DND-41 (cell line): ENCODE measurements around the gene BMP8B.
"Not testable (repeated sequence)": the region's sequence is repeated elsewhere in the genome, so short reads cannot be mapped to it uniquely, and the experiment has no call there.

ENCODE experiments used
- ATAC-seq: fragments of 200-7000 bp; cut with Tn5 transposase; 3 replicates; pipeline ENCODE4 v1.9.1; 2021; ENCODE audit warnings: low read depth; ENCODE audit not compliant: insufficient read depth
- DNase-seq: peaks from one replicate; pipeline ENCODE4 v3.0.0-alpha.2; 2020
- H2AFZ ChIP-seq: 2 replicates; pipeline ENCODE4 v1.6.0; 2012; ENCODE audit warnings: low read depth, low read length
- H3K27ac ChIP-seq: 2 replicates; pipeline ENCODE4 v1.5.1; 2012; ENCODE audit warnings: low read length, inconsistent platforms
- H3K27me3 ChIP-seq: fragments of 200-600 bp; sonication (generic); 2 replicates; pipeline ENCODE4 v1.6.0; 2012; ENCODE audit warnings: low read length, mild to moderate bottlenecking, inconsistent platforms; ENCODE audit not compliant: insufficient read depth, poor library complexity
- H3K36me3 ChIP-seq: 2 replicates; pipeline ENCODE4 v1.5.1; 2012; ENCODE audit warnings: low read length, inconsistent platforms; ENCODE audit not compliant: insufficient read depth
- H3K4me1 ChIP-seq: 2 replicates; pipeline ENCODE4 v1.5.1; 2012; ENCODE audit warnings: mild to moderate bottlenecking, low read length; ENCODE audit not compliant: insufficient read depth
- H3K4me2 ChIP-seq: 2 replicates; pipeline ENCODE4 v1.6.0; 2012; ENCODE audit warnings: mild to moderate bottlenecking, moderate library complexity, low read length, inconsistent platforms; ENCODE audit not compliant: insufficient read depth
- H3K4me3 ChIP-seq, 2 experiments: fragments of 200-600 bp in 1 of 2; shearing (Covaris generic) in 1 of 2; 2 replicates each; pipeline ENCODE4 v1.5.1; 2012 to 2016; ENCODE audit warnings: inconsistent platforms in 2 of 2, low read length in 2 of 2, mild to moderate bottlenecking in 2 of 2, low read depth in 1 of 2, moderate library complexity in 1 of 2
- H3K79me2 ChIP-seq: 2 replicates; pipeline ENCODE4 v1.6.0; 2012; ENCODE audit warnings: low read length, inconsistent platforms; ENCODE audit not compliant: insufficient read depth
- H3K9ac ChIP-seq: 2 replicates; pipeline ENCODE4 v1.6.0; 2012; ENCODE audit warnings: low read depth, mild to moderate bottlenecking, inconsistent platforms, low read length, moderate library complexity
- H3K9me3 ChIP-seq: 2 replicates; pipeline ENCODE4 v1.5.1; 2012; ENCODE audit warnings: low read length, moderate library complexity, mild to moderate bottlenecking, inconsistent platforms; ENCODE audit not compliant: insufficient read depth, severe bottlenecking
- H4K20me1 ChIP-seq: 2 replicates; pipeline ENCODE4 v1.6.0; 2012; ENCODE audit warnings: low read length; ENCODE audit not compliant: insufficient read depth
- EZH2 ChIP-seq: IDR thresholded peaks from 3 replicates; pipeline ENCODE4 v1.6.1; 2012; ENCODE audit warnings: borderline replicate concordance, low read depth, mild to moderate bottlenecking, moderate library complexity, low read length, inconsistent platforms; ENCODE audit not compliant: severe bottlenecking
- TF ChIP-seq, protein P1 (sequence below): IDR thresholded peaks from 2 replicates; pipeline ENCODE4 v1.5.1; 2012; ENCODE audit warnings: borderline replicate concordance, low read length, moderate library complexity, mild to moderate bottlenecking; ENCODE audit not compliant: poor library complexity, severe bottlenecking; ENCODE audit errors: extremely low read depth

The BMP8B gene

DNA sequence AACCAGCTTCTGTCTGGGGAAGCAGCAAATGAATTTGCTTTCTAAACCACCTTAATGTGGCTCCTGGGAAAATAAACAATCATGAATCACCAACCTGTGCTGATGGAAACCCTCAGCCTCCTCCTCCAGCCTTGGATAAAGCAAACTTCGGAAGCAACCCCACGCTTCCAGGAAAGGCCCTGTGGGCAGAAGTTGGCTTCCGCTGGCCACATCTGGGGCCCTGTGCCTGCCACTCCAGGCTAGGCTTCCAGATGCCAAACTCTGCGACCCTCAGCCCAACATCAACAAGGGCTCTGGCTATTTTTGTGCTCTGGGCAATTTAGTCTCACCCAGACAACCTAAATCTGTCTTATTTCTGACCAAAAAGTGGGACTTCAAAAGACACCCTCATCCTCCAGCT is 11.4 kb downstream of the BMP8B start:
- Histone ChIP-seq H3K9me3 (no peaks in the 10 kb centered on the region), H3K4me2 (no peak overlapping the region), H3K36me3 (no peaks in the 10 kb centered on the region), H2AFZ (no peak overlapping the region), H3K4me3 (no peak overlapping the region), H3K4me1 (no peaks in the 10 kb centered on the region), H4K20me1 (no peaks in the 10 kb centered on the region), H3K9ac (no peak overlapping the region), H3K27me3 (no peaks in the 10 kb centered on the region), H3K79me2 (no peaks in the 10 kb centered on the region), H3K27ac (no peak overlapping the region)
- DNase-seq (no peak), ATAC-seq (no peak)
- TF ChIP-seq EZH2 = no peak
- TF ChIP-seq, protein P1, sequence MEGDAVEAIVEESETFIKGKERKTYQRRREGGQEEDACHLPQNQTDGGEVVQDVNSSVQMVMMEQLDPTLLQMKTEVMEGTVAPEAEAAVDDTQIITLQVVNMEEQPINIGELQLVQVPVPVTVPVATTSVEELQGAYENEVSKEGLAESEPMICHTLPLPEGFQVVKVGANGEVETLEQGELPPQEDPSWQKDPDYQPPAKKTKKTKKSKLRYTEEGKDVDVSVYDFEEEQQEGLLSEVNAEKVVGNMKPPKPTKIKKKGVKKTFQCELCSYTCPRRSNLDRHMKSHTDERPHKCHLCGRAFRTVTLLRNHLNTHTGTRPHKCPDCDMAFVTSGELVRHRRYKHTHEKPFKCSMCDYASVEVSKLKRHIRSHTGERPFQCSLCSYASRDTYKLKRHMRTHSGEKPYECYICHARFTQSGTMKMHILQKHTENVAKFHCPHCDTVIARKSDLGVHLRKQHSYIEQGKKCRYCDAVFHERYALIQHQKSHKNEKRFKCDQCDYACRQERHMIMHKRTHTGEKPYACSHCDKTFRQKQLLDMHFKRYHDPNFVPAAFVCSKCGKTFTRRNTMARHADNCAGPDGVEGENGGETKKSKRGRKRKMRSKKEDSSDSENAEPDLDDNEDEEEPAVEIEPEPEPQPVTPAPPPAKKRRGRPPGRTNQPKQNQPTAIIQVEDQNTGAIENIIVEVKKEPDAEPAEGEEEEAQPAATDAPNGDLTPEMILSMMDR = no peak

DNA sequence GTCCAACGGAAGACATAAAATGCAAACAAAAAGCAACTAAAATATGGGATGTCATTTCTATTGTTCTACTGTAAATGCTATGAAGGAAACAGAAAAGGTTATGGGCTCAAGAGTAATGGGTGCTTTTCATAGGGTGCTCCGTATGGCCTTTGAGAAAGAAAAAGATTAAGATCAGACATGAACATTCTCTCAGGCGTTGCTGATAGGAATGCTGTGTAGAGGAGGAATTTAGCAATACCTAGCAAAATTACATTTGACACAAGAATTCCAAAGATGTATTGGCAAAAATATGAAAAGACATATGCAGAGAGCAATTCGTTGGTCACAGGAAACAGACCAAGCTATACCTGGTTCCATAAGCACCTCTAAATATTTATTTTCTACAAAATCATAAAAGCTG is 11.8 kb downstream of the BMP8B start:
- Histone ChIP-seq H3K4me3 (no peak overlapping the region), H3K4me1 (no peaks in the 10 kb centered on the region), H4K20me1 (no peaks in the 10 kb centered on the region), H2AFZ (no peak overlapping the region), H3K79me2 (no peaks in the 10 kb centered on the region), H3K27ac (no peak overlapping the region), H3K36me3 (no peaks in the 10 kb centered on the region), H3K4me2 (no peak overlapping the region), H3K9ac (no peak overlapping the region), H3K27me3 (no peaks in the 10 kb centered on the region), H3K9me3 (no peaks in the 10 kb centered on the region)
- ATAC-seq = no peak
- TF ChIP-seq EZH2 = no peak
- TF ChIP-seq, protein P1 = no peak
- no peak for DNase-seq

DNA sequence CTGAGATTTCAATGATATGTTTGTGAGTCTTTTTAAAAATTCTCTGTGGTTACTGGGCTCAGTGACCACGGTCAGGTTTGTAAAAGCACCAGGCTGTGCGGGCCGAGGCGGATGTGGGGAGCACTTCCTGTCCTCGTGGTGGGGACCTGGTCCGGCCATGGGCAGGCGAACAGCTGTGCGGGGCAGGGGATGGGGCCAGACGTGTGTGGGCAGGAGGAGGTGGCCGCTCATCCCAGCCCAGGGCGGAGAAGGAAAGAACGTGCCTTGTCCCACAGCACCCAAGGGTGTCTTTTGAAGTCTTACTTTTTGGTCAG is 12.3 kb downstream of the BMP8B start:
- H3K9ac ChIP-seq = no peak overlapping the region
- no peaks in the 10 kb centered on the region for H3K4me1 ChIP-seq
- no peaks in the 10 kb centered on the region for H4K20me1 ChIP-seq
- DNase-seq (no peak), ATAC-seq (no peak)
- H3K79me2 ChIP-seq = no peaks in the 10 kb centered on the region
- no peak overlapping the region for H3K27ac ChIP-seq
- H3K36me3 ChIP-seq = no peaks in the 10 kb centered on the region
- no peaks in the 10 kb centered on the region for H3K9me3 ChIP-seq
- no peaks in the 10 kb centered on the region for H3K27me3 ChIP-seq
- no peak overlapping the region for H3K4me3 ChIP-seq
- TF ChIP-seq EZH2 = no peak
- TF ChIP-seq, protein P1 = no peak
- no peak overlapping the region for H3K4me2 ChIP-seq
- H2AFZ ChIP-seq = no peak overlapping the region

DNA sequence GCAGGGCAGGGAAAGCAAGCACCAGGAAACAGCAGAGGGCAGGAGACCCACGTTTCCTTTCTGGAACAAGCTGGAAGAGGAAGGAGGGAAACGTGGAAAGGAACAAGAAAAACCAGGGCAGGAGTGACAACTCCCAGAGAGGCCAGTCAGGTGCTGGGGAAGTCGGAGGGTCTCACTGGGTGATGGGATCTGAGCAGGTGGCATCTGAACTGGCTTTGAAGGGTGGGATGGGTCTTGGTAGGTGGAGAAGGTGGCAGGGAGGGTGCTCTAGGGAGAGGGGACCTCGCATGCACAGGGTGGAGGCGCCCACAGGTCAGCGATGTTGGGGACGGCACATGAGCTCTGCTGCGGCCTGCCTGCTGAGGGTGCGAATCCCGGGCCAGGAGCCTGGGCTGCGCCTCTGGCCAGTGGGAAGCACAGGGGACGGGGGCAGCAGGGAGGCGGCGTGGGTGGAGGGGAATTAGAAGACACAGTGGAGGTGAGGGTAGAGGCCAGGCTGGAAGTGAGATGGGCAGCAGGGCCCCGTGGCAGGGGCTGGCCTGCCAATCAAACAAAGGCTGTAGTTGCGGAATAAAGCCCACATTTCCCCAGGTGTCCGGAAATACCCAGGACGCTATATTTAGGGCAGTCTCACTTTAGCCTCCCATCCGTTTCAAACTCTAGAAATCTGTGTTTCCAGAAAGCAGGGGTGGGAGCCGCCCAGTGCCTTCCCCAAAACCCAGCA is 12.8 kb downstream of the BMP8B start:
- not testable (repeated sequence) for H3K4me1 ChIP-seq, ATAC-seq, H3K27ac ChIP-seq, H4K20me1 ChIP-seq, H3K36me3 ChIP-seq, H3K79me2 ChIP-seq, H3K9ac ChIP-seq, H3K4me2 ChIP-seq, H3K4me3 ChIP-seq, H2AFZ ChIP-seq, H3K27me3 ChIP-seq, H3K9me3 ChIP-seq, DNase-seq

DNA sequence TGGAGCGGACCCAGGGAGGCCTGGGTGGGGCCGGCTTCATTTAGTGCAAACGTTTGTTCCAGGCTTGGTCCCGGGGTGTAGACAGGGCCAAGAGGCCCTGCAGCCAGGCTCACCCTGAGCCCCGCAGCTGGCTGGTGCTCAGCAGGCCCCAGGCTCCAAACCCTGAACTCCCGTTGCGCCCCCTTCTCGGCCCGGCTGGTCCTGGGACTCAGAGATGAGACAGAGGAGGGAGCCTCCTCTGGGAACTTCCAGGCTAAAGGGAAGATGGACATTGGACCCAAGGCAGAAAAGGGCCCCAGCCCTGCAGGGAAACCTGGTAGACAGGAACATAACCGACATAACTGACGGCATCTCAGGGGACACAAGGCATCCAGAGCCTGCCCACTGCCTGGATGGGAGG is 13.5 kb downstream of the BMP8B start:
- H3K27me3 ChIP-seq, H3K4me1 ChIP-seq, H3K79me2 ChIP-seq, H3K27ac ChIP-seq, H4K20me1 ChIP-seq, H3K4me3 ChIP-seq, H2AFZ ChIP-seq, H3K9me3 ChIP-seq, H3K9ac ChIP-seq, H3K36me3 ChIP-seq, H3K4me2 ChIP-seq, DNase-seq, ATAC-seq: not testable (repeated sequence)

DNA sequence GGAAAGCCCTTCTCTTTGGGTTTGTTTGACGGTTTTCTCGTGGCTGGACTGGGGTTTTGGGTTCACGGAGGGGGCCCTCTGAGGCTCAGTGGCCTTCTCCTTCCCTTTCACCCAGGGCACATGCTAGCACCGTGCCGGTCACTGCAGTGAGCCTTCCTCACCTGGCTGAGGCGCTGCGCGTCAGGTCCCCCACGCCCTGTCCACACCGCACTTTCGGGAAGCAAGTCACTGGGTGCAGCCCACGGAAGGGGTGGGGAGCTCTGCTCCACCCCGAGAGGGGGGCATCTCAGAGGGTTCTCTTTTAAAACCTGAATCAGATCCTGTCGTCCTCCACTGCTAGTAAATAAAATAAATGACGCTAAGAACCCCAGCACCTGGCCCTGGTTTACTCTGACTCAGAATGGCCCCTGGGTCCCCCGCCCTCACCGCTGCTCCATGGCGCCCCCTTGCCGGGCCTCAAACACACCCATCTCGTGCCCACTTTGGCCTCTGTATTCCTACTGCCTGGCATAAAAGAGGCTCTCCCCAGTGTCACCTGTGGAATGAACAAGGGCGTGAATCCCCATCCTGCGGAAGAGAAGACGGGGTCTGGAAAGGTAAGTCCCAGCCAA is 15.2 kb downstream of the BMP8B start:
- H3K36me3 ChIP-seq, H4K20me1 ChIP-seq, H3K4me2 ChIP-seq, H2AFZ ChIP-seq, H3K79me2 ChIP-seq, H3K4me1 ChIP-seq, H3K9ac ChIP-seq, DNase-seq, ATAC-seq, H3K27ac ChIP-seq, H3K27me3 ChIP-seq, H3K4me3 ChIP-seq, H3K9me3 ChIP-seq: not testable (repeated sequence)
